ENCODE results near the gene CCDC192. TPM values are rescaled to one million over a fixed set of nuclear protein-coding genes. Genes with fewer than 3 reads are reported as not detected.

CCDC192 gene
- polyA plus RNA-seq, 3 donors = not detected

- no peak for DNase-seq
- H3K27me3 ChIP-seq (ENCODE audit: control insufficient read depth in 2 of 2, insufficient read depth in 2 of 2, low read length in 2 of 2) = no peaks in the 10 kb centered on the region
- H3K27ac ChIP-seq (ENCODE audit: low read depth in 1 of 2, low read length in 2 of 2) = no peak overlapping the region
- H3K36me3 ChIP-seq (replicated peaks in 1 of 2; ENCODE audit: control insufficient read depth in 1 of 2, insufficient read depth in 2 of 2, low read length in 2 of 2) = no peaks in the 10 kb centered on the region
- H3K79me2 ChIP-seq (ENCODE audit: insufficient read depth, low read length) = no peaks in the 10 kb centered on the region
- peaks cover 4% of the 10 kb centered on the region for H3K4me1 Mint-ChIP-seq
- H3K9me3 ChIP-seq (replicated peaks in 1 of 2; ENCODE audit: control insufficient read depth in 1 of 2, insufficient read depth in 1 of 2, low read length in 2 of 2) = no peaks in the 10 kb centered on the region
- no peak overlapping the region for H3K9ac ChIP-seq (ENCODE audit: insufficient read depth, low read length, poor library complexity, severe bottlenecking)
- 67% methylated on average over 1 of the region's 2 CpGs for WGBS (ENCODE audit: insufficient coverage)
- no peak overlapping the region for H3K27ac Mint-ChIP-seq
- H3K9me3 Mint-ChIP-seq = no peaks in the 10 kb centered on the region
- no peaks in the 10 kb centered on the region for H4K20me1 ChIP-seq (ENCODE audit: insufficient read depth, low read length)
- no peak overlapping the region for H2AFZ ChIP-seq (ENCODE audit: insufficient read depth, low read depth, low read length, poor library complexity, severe bottlenecking)
- H3K4me3 Mint-ChIP-seq = no peak overlapping the region
- no peaks in the 10 kb centered on the region for H3K27me3 Mint-ChIP-seq (ENCODE audit: low read depth in 3 of 3)
- TF ChIP-seq CTCF (IDR thresholded peaks at IDR 0.05) = no peak
- H3K4me3 ChIP-seq (replicated peaks in 1 of 3; ENCODE audit: low read depth in 2 of 3, low read length in 3 of 3) = no peak overlapping the region
- intact Hi-C loops (cut with micrococcal nuclease) = no loop called here
- H3K4me1 ChIP-seq (ENCODE audit: control insufficient read depth in 1 of 2, insufficient read depth in 2 of 2, low read length in 2 of 2) = no peaks in the 10 kb centered on the region
- no peaks in the 10 kb centered on the region for H3K36me3 Mint-ChIP-seq
- H3K4me2 ChIP-seq (replicated peaks; ENCODE audit: extremely low read depth, low read length, poor library complexity, severe bottlenecking) = no peak overlapping the region
Observed at GRCh38 chr5:127899214-127899610, 196.0 kb downstream of the CCDC192 start.

GRCh38 chr5:127906562-127907204 is 203.5 kb downstream of the CCDC192 start:
- no peaks in the 10 kb centered on the region for H4K20me1 ChIP-seq (ENCODE audit: insufficient read depth, low read length)
- H3K9me3 ChIP-seq (replicated peaks in 1 of 2; ENCODE audit: control insufficient read depth in 1 of 2, insufficient read depth in 1 of 2, low read length in 2 of 2) = no peaks in the 10 kb centered on the region
- Mint-ChIP-seq H3K36me3 (no peaks in the 10 kb centered on the region), H3K27me3 (ENCODE audit: low read depth in 3 of 3) (peaks cover 0 to 3% (median 0%) of the 10 kb centered on the region in 3 donors), H3K4me1 (peaks cover 2% of the 10 kb centered on the region), H3K4me3 (no peak overlapping the region), H3K9me3 (no peaks in the 10 kb centered on the region), H3K27ac (no peak overlapping the region)
- DNase-seq = no peak
- no peak overlapping the region for H3K9ac ChIP-seq (ENCODE audit: insufficient read depth, low read length, poor library complexity, severe bottlenecking)
- no peak overlapping the region for H3K27ac ChIP-seq (ENCODE audit: low read depth in 1 of 2, low read length in 2 of 2)
- no peak overlapping the region for H3K4me3 ChIP-seq (replicated peaks in 1 of 3; ENCODE audit: low read depth in 2 of 3, low read length in 3 of 3)
- no peak for TF ChIP-seq CTCF (IDR thresholded peaks at IDR 0.05)
- intact Hi-C loops (cut with micrococcal nuclease) = no loop called here
- H3K4me2 ChIP-seq (replicated peaks; ENCODE audit: extremely low read depth, low read length, poor library complexity, severe bottlenecking) = no peak overlapping the region
- H3K4me1 ChIP-seq (ENCODE audit: control insufficient read depth in 1 of 2, insufficient read depth in 2 of 2, low read length in 2 of 2) = no peaks in the 10 kb centered on the region
- no peaks in the 10 kb centered on the region for H3K36me3 ChIP-seq (replicated peaks in 1 of 2; ENCODE audit: control insufficient read depth in 1 of 2, insufficient read depth in 2 of 2, low read length in 2 of 2)
- H3K27me3 ChIP-seq (ENCODE audit: control insufficient read depth in 2 of 2, insufficient read depth in 2 of 2, low read length in 2 of 2) = no peaks in the 10 kb centered on the region
- WGBS (ENCODE audit: insufficient coverage) = no CpG with 5 or more reads among the region's 2 CpGs
- H3K79me2 ChIP-seq (ENCODE audit: insufficient read depth, low read length) = no peaks in the 10 kb centered on the region
- H2AFZ ChIP-seq (ENCODE audit: insufficient read depth, low read depth, low read length, poor library complexity, severe bottlenecking) = no peak overlapping the region
